Measurements from ENCODE around the gene SH3GL1. TPM values are rescaled to one million over a fixed set of nuclear protein-coding genes. Genes with fewer than 3 reads are reported as not detected.

Gene SH3GL1
- 80.9 and 85.8 TPM in 2 replicates for total RNA-seq

GRCh38 chr19:4400135-4400936 lies at the start of gene SH3GL1:
TSS of gene SH3GL1 (minus strand) at chr19:4400547. CDS start at chr19:4400368, 179 bp downstream.

GRCh38 chr19:4402171-4403004 lies 2.0 kb upstream of the SH3GL1 start, which contains the start of gene CHAF1A:
TSS of gene CHAF1A (plus strand) at chr19:4402640. CDS start at chr19:4402763, 123 bp downstream.

GRCh38 chr19:4343370-4344307 lies 56.7 kb downstream of the SH3GL1 start, which contains the start of gene MPND:
TSS of gene MPND (plus strand) at chr19:4343562. CDS start at chr19:4343594, 32 bp downstream.

GRCh38 chr19:4338441-4339355 lies 61.6 kb downstream of the SH3GL1 start, which contains the start of gene STAP2:
TSS of gene STAP2 (minus strand) at chr19:4338827. CDS start at chr19:4338753, 74 bp downstream.

Other genes with a start within 250 kb of the SH3GL1 start
- gene CREB3L3, start 246.9 kb downstream of the SH3GL1 start, total RNA-seq = not detected in 2 replicates
- gene SIRT6, start 218.0 kb downstream of the SH3GL1 start, total RNA-seq = 26.9 and 35.0 TPM in 2 replicates
- gene ANKRD24, start 217.9 kb downstream of the SH3GL1 start, total RNA-seq = 0.16 and 0.57 TPM in 2 replicates
- 0.23 TPM in 1 of 2 replicates, not detected in the other for gene EBI3, start 171.0 kb downstream of the SH3GL1 start, total RNA-seq
- gene YJU2, start 153.5 kb downstream of the SH3GL1 start, total RNA-seq = 24.7 and 34.5 TPM in 2 replicates
- not detected in 2 replicates for gene SHD, start 121.3 kb downstream of the SH3GL1 start, total RNA-seq
- not detected in 2 replicates for gene TMIGD2, start 98.2 kb downstream of the SH3GL1 start, total RNA-seq
- 0.80 and 1.1 TPM in 2 replicates for gene FSD1, start 95.9 kb downstream of the SH3GL1 start, total RNA-seq
- 52.9 and 103 TPM in 2 replicates for gene STAP2, start 61.7 kb downstream of the SH3GL1 start, total RNA-seq
- 2.3 and 3.5 TPM in 2 replicates for gene MPND, start 57.0 kb downstream of the SH3GL1 start, total RNA-seq
- gene CHAF1A, start 2.1 kb upstream of the SH3GL1 start, total RNA-seq = 6.4 and 19.3 TPM in 2 replicates
- 53.6 and 74.0 TPM in 2 replicates for gene UBXN6, start 57.2 kb upstream of the SH3GL1 start, total RNA-seq
- 46.5 and 65.3 TPM in 2 replicates for gene HDGFL2, start 71.8 kb upstream of the SH3GL1 start, total RNA-seq
- gene PLIN4, start 117.9 kb upstream of the SH3GL1 start, total RNA-seq = 1.1 and 2.1 TPM in 2 replicates
- gene PLIN5, start 134.7 kb upstream of the SH3GL1 start, total RNA-seq = not detected in 2 replicates
- not detected in 2 replicates for gene LRG1, start 139.5 kb upstream of the SH3GL1 start, total RNA-seq
- gene SEMA6B, start 159.1 kb upstream of the SH3GL1 start, total RNA-seq = not detected in 2 replicates
- 3.7 and 6.6 TPM in 2 replicates for gene TNFAIP8L1, start 239.0 kb upstream of the SH3GL1 start, total RNA-seq